Measurements from ENCODE around the gene TCP1.

GRCh38 chr6:159759645-159760044 lies 29.8 kb downstream of the TCP1 start:
- TF ChIP-seq EZH2 (IDR thresholded peaks at IDR 0.05; ENCODE audit: low read depth, low read length, severe bottlenecking) = no peak
- TF ChIP-seq ATF3 (IDR thresholded peaks at IDR 0.05; ENCODE audit: insufficient read depth, low read depth, low read length) = no peak
- TF ChIP-seq POU5F1 (IDR thresholded peaks at IDR 0.05; ENCODE audit: low read depth, low read length) = no peak
- no peak for TF ChIP-seq POLR2AphosphoS5 (IDR thresholded peaks at IDR 0.05; ENCODE audit: low read depth, low read length)
- TF ChIP-seq, protein P1, sequence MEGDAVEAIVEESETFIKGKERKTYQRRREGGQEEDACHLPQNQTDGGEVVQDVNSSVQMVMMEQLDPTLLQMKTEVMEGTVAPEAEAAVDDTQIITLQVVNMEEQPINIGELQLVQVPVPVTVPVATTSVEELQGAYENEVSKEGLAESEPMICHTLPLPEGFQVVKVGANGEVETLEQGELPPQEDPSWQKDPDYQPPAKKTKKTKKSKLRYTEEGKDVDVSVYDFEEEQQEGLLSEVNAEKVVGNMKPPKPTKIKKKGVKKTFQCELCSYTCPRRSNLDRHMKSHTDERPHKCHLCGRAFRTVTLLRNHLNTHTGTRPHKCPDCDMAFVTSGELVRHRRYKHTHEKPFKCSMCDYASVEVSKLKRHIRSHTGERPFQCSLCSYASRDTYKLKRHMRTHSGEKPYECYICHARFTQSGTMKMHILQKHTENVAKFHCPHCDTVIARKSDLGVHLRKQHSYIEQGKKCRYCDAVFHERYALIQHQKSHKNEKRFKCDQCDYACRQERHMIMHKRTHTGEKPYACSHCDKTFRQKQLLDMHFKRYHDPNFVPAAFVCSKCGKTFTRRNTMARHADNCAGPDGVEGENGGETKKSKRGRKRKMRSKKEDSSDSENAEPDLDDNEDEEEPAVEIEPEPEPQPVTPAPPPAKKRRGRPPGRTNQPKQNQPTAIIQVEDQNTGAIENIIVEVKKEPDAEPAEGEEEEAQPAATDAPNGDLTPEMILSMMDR (IDR thresholded peaks at IDR 0.05; ENCODE audit: control extremely low read depth in 1 of 3, insufficient read depth in 1 of 3, low read depth in 1 of 3, low read length in 3 of 3) = no peak
- no peak for TF ChIP-seq SIN3A (conservative IDR thresholded peaks at IDR 0.05 in 1 of 2, IDR thresholded peaks at IDR 0.05 in 1 of 2; ENCODE audit: low read depth in 1 of 2, low read length in 2 of 2)
- TF ChIP-seq EGR1 (IDR thresholded peaks at IDR 0.05; ENCODE audit: borderline replicate concordance, low read depth, low read length) = no peak
- TF ChIP-seq CHD2 (IDR thresholded peaks at IDR 0.05; ENCODE audit: low read length) = no peak
